Measurements from ENCODE around the gene ZNF831.

ZNF831 gene

GRCh38 chr20:59159493-59160376 lies 3.9 kb upstream of the ZNF831 start:
- DNase-seq: no peak
- in situ Hi-C loops (cut with HindIII; ENCODE audit: low pct_ligation_motif_present, low sequenced_read_pairs): no loop called here
- Histone ChIP-seq H3K36me3 (replicated peaks) (no peaks in the 10 kb centered on the region), H3K27ac (no peak overlapping the region), H3K4me3 (ENCODE audit: low read depth, low read length) (no peak overlapping the region), H3K27me3 (replicated peaks) (no peaks in the 10 kb centered on the region)
- no peak for TF ChIP-seq CTCF (IDR thresholded peaks at IDR 0.05; ENCODE audit: low read depth, low read length, missing control alignments)

GRCh38 chr20:59160389-59161115 lies 3.1 kb upstream of the ZNF831 start:
- in situ Hi-C loops (cut with HindIII; ENCODE audit: low pct_ligation_motif_present, low sequenced_read_pairs): no loop called here
- Histone ChIP-seq H3K27me3 (replicated peaks) (no peaks in the 10 kb centered on the region), H3K27ac (no peak overlapping the region), H3K36me3 (replicated peaks) (no peaks in the 10 kb centered on the region), H3K4me3 (ENCODE audit: low read depth, low read length) (no peak overlapping the region)
- TF ChIP-seq CTCF (IDR thresholded peaks at IDR 0.05; ENCODE audit: low read depth, low read length, missing control alignments): no peak
- no peak for DNase-seq

- TF ChIP-seq CTCF (IDR thresholded peaks at IDR 0.05; ENCODE audit: low read depth, low read length, missing control alignments): no peak
- in situ Hi-C loops (cut with HindIII; ENCODE audit: low pct_ligation_motif_present, low sequenced_read_pairs): no loop called here
- H3K36me3 ChIP-seq (replicated peaks): no peaks in the 10 kb centered on the region
- H3K4me3 ChIP-seq (ENCODE audit: low read depth, low read length): no peak overlapping the region
- no peak for DNase-seq
- H3K27me3 ChIP-seq (replicated peaks): no peaks in the 10 kb centered on the region
- H3K27ac ChIP-seq: no peak overlapping the region
Observed at GRCh38 chr20:59161721-59162120, 1.9 kb upstream of the ZNF831 start.

- H3K4me3 ChIP-seq (ENCODE audit: low read depth, low read length): no peak overlapping the region
Observed at GRCh38 chr20:59164686-59165391, 1.2 kb downstream of the ZNF831 start.

GRCh38 chr20:59165396-59165795 lies 1.8 kb downstream of the ZNF831 start:
- no peak for DNase-seq
- Histone ChIP-seq H3K36me3 (replicated peaks) (no peaks in the 10 kb centered on the region), H3K4me3 (ENCODE audit: low read depth, low read length) (no peak overlapping the region), H3K27ac (no peak overlapping the region), H3K27me3 (replicated peaks) (no peaks in the 10 kb centered on the region)
- TF ChIP-seq CTCF (IDR thresholded peaks at IDR 0.05; ENCODE audit: low read depth, low read length, missing control alignments): no peak
- in situ Hi-C loops (cut with HindIII; ENCODE audit: low pct_ligation_motif_present, low sequenced_read_pairs): no loop called here

More at GRCh38 chr20:59164686-59165391, 1.2 kb downstream of the ZNF831 start:
- Histone ChIP-seq H3K27me3 (replicated peaks) (no peaks in the 10 kb centered on the region), H3K27ac (no peak overlapping the region), H3K36me3 (replicated peaks) (no peaks in the 10 kb centered on the region)
- in situ Hi-C loops (cut with HindIII; ENCODE audit: low pct_ligation_motif_present, low sequenced_read_pairs): no loop called here
- no peak for DNase-seq
- no peak for TF ChIP-seq CTCF (IDR thresholded peaks at IDR 0.05; ENCODE audit: low read depth, low read length, missing control alignments)

Measured in brain microvascular endothelial cell (primary cell).